Sigmoid colon (tissue), 7 donors: ENCODE measurements around the gene S1PR5. TPM values are rescaled to one million over a fixed set of nuclear protein-coding genes. Genes with fewer than 3 reads are reported as not detected.

Experiments
- DNase-seq: peaks from one replicate; pipeline ENCODE4 v3.0.0-alpha.2; 2019
- H3K27ac ChIP-seq, 4 donors: fragments of 200-600 bp; sonication (generic); one replicate each; pipeline ENCODE4 v1.5.1; 2016 to 2019; ENCODE audit warnings: mild to moderate bottlenecking in 1 of 4
- H3K27me3 ChIP-seq, 3 donors: fragments of 200-600 bp; sonication (generic); one replicate each; pipeline ENCODE4 v1.5.1; 2019; ENCODE audit warnings: mild to moderate bottlenecking in 1 of 3
- H3K36me3 ChIP-seq, 4 donors: fragments of 200-600 bp; sonication (generic); one replicate each; pipeline ENCODE4 v1.5.1; 2016 to 2019
- H3K4me1 ChIP-seq, 4 donors: fragments of 200-600 bp; sonication (generic); one replicate each; pipeline ENCODE4 v1.5.1; 2017 to 2019
- H3K4me3 ChIP-seq, 4 donors: fragments of 200-600 bp; sonication (generic); one replicate each; pipeline ENCODE4 v1.5.1; 2017 to 2019; ENCODE audit warnings: mild to moderate bottlenecking in 2 of 4, moderate library complexity in 1 of 4
- H3K9me3 ChIP-seq, 4 donors: fragments of 200-600 bp in 3 of 4; sonication (generic) in 3 of 4; one replicate each; pipeline versions ENCODE4 v1.5.1 to v1.6.1; 2013 to 2019
- EP300 ChIP-seq, 4 donors: sonication (generic); formaldehyde crosslinking; IDR thresholded peaks; one replicate each; pipeline ENCODE4 v1.6.1; 2017; ENCODE audit warnings: antibody characterized with exemption in 4 of 4
- POLR2A ChIP-seq, 2 donors: fragments of 450-650 bp; IDR thresholded peaks; one replicate each; pipeline ENCODE4 v1.6.1; 2016; ENCODE audit warnings: antibody characterized with exemption in 2 of 2, mild to moderate bottlenecking in 2 of 2, moderate library complexity in 2 of 2
- POLR2AphosphoS5 ChIP-seq, 4 donors: sonication (generic); formaldehyde crosslinking; IDR thresholded peaks; one replicate each; pipeline ENCODE4 v1.6.1; 2017; ENCODE audit warnings: antibody characterized with exemption in 4 of 4
- WGBS, 2 donors: extraction: QIAGEN DNeasy Blood & Tissue Kit; methylation state at CpG; one replicate each; pipeline ENCODE4 v1.1.7; 2013; 5-methylcytosine and 5-hydroxymethylcytosine counted together
- intact Hi-C: fragments of 100-400 bp; cut with DNase I; formaldehyde crosslinking; loops from one replicate; pipeline ENCODE4 v1.15.1; 2023
- polyA plus RNA-seq, 3 donors: library from polyadenylated mRNA; stranded (reverse); fragments of 200-250 nt; gene quantifications; one replicate each; pipeline ENCODE4 v1.2.3, GENCODE V29; 2013
- total RNA-seq, 4 donors: library from RNA; depleted of rRNA; stranded (reverse); fragments of >200 nt; gene quantifications; one replicate each; pipeline ENCODE4 v1.1.0, GENCODE V29; 2016
- TF ChIP-seq, protein P1 (sequence below), 4 experiments: fragments of 450-650 bp in 3 of 4; fragments of 200-600 bp in 1 of 4; IDR thresholded peaks; one replicate each; pipeline ENCODE4 v1.5.1; 2016 to 2019; ENCODE audit warnings: antibody characterized with exemption in 4 of 4, mild to moderate bottlenecking in 3 of 4, moderate library complexity in 2 of 4
- donor health status: healthy with polysubstance abuse.
- donor health status: Bipolar disorder and iron deficiency.
- donor health status: healthy.

S1PR5 gene
- total and polyA plus RNA-seq, 7 donors = 0.07 TPM; not detected in 6

- WGBS, 2 donors = 6 to 11% methylated on average over 33 of the region's 33 CpGs
- intact Hi-C loops = no loop called here
Measured at GRCh38 chr19:10518444-10519361, 1.5 kb upstream of the S1PR5 start.

GRCh38 chr19:10517760-10518443, 655 bp upstream of the S1PR5 start:
- H3K27me3 ChIP-seq = peaks cover 50 to 77% (median 77%) of the 10 kb centered on the region in 3 donors

More at GRCh38 chr19:10518444-10519361, 1.5 kb upstream of the S1PR5 start:
- TF ChIP-seq EP300 (IDR thresholded peaks at IDR 0.05) (no peak), POLR2AphosphoS5 (IDR thresholded peaks at IDR 0.05) (no peak), POLR2A (IDR thresholded peaks at IDR 0.05) (no peak)
- TF ChIP-seq, protein P1, sequence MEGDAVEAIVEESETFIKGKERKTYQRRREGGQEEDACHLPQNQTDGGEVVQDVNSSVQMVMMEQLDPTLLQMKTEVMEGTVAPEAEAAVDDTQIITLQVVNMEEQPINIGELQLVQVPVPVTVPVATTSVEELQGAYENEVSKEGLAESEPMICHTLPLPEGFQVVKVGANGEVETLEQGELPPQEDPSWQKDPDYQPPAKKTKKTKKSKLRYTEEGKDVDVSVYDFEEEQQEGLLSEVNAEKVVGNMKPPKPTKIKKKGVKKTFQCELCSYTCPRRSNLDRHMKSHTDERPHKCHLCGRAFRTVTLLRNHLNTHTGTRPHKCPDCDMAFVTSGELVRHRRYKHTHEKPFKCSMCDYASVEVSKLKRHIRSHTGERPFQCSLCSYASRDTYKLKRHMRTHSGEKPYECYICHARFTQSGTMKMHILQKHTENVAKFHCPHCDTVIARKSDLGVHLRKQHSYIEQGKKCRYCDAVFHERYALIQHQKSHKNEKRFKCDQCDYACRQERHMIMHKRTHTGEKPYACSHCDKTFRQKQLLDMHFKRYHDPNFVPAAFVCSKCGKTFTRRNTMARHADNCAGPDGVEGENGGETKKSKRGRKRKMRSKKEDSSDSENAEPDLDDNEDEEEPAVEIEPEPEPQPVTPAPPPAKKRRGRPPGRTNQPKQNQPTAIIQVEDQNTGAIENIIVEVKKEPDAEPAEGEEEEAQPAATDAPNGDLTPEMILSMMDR (IDR thresholded peaks at IDR 0.05) = no peak
- Histone ChIP-seq H3K9me3 (no peaks in the 10 kb centered on the region), H3K4me3 (no peak overlapping the region), H3K27me3 (peaks cover 42 to 69% (median 69%) of the 10 kb centered on the region in 3 donors), H3K36me3 (no peaks in the 10 kb centered on the region), H3K27ac (no peak overlapping the region), H3K4me1 (peaks cover 0 to 34% (median 21%) of the 10 kb centered on the region in 4 donors)
- DNase-seq = no peak

GRCh38 chr19:10516671-10517286, 468 bp downstream of the S1PR5 start:
- Histone ChIP-seq H3K4me3 (peak overlapping the region in 3 of 4 donors; percentile 1 to 36 (median 28)), H3K27me3 (peaks cover 51 to 88% (median 85%) of the 10 kb centered on the region in 3 donors), H3K36me3 (no peaks in the 10 kb centered on the region), H3K27ac (no peak overlapping the region), H3K9me3 (no peaks in the 10 kb centered on the region), H3K4me1 (peaks cover 0 to 35% (median 21%) of the 10 kb centered on the region in 4 donors)
- DNase-seq = no peak
- WGBS, 2 donors = 47 to 50% methylated on average over 10 of the region's 10 CpGs
- TF ChIP-seq POLR2A (IDR thresholded peaks at IDR 0.05) = no peak
- TF ChIP-seq EP300 (IDR thresholded peaks at IDR 0.05) = no peak
- TF ChIP-seq, protein P1 (IDR thresholded peaks at IDR 0.05) = no peak
- no peak for TF ChIP-seq POLR2AphosphoS5 (IDR thresholded peaks at IDR 0.05)
- intact Hi-C loops = loop anchor here (2.0 kb wide), 1 partner anchor 20 kb away; no protein-coding TSS in a partner anchor

More at GRCh38 chr19:10517760-10518443, 655 bp upstream of the S1PR5 start:
- Histone ChIP-seq H3K4me3 (peak overlapping the region in 3 of 4 donors; percentile 1 to 36 (median 28)), H3K4me1 (peaks cover 0 to 35% (median 21%) of the 10 kb centered on the region in 4 donors), H3K27ac (no peak overlapping the region), H3K36me3 (no peaks in the 10 kb centered on the region), H3K9me3 (no peaks in the 10 kb centered on the region)
- TF ChIP-seq POLR2AphosphoS5 (IDR thresholded peaks at IDR 0.05) (no peak), POLR2A (IDR thresholded peaks at IDR 0.05) (no peak), EP300 (IDR thresholded peaks at IDR 0.05) (no peak)
- TF ChIP-seq, protein P1 (IDR thresholded peaks at IDR 0.05) = no peak
- 2% methylated on average over 27 of the region's 27 CpGs for WGBS, 2 donors
- intact Hi-C loops = loop anchor here (2.0 kb wide), 1 partner anchor 19 kb away; no protein-coding TSS in a partner anchor
- no peak for DNase-seq

GRCh38 chr19:10516064-10516385, 1.2 kb downstream of the S1PR5 start:
- H3K27me3 ChIP-seq = peaks cover 51 to 96% (median 85%) of the 10 kb centered on the region in 3 donors
- intact Hi-C loops = loop anchor here (2.0 kb wide), 1 partner anchor 21 kb away; no protein-coding TSS in a partner anchor
- 90 to 91% methylated on average over 5 of the region's 5 CpGs for WGBS, 2 donors

More at GRCh38 chr19:10516064-10516385, 1.2 kb downstream of the S1PR5 start:
- Histone ChIP-seq H3K9me3 (no peaks in the 10 kb centered on the region), H3K27ac (no peak overlapping the region), H3K36me3 (no peaks in the 10 kb centered on the region), H3K4me1 (peaks cover 0 to 35% (median 21%) of the 10 kb centered on the region in 4 donors), H3K4me3 (no peak overlapping the region)
- DNase-seq = no peak
- TF ChIP-seq EP300 (IDR thresholded peaks at IDR 0.05) = no peak
- TF ChIP-seq POLR2A (IDR thresholded peaks at IDR 0.05) = no peak
- no peak for TF ChIP-seq POLR2AphosphoS5 (IDR thresholded peaks at IDR 0.05)
- TF ChIP-seq, protein P1 (IDR thresholded peaks at IDR 0.05) = no peak
